ENCODE results near the gene FGD4. TPM values are rescaled to one million over a fixed set of nuclear protein-coding genes. Genes with fewer than 3 reads are reported as not detected.

FGD4 gene
- total and polyA plus RNA-seq, 2 experiments from 2014 or later, result 1.1 to 3.4 TPM

- Histone ChIP-seq H2AFZ (no peak overlapping the region), H3F3A (ENCODE audit: insufficient read depth) (peaks cover 22% of the 10 kb centered on the region), H3K4me1 (ENCODE audit: insufficient read depth) (peaks cover 37% of the 10 kb centered on the region), H4K20me1 (ENCODE audit: insufficient read depth) (no peaks in the 10 kb centered on the region), H3K9ac (no peak overlapping the region), H3K36me3 (ENCODE audit: low read depth) (no peaks in the 10 kb centered on the region), H3K79me2 (ENCODE audit: insufficient read depth) (0 out of 2 replicates have a peak, but pooled peaks cover 10% of the 10 kb centered on the region), H3K9me2 (ENCODE audit: insufficient read depth) (no peaks in the 10 kb centered on the region), H3K27ac (no peak overlapping the region), H3K4me2 (ENCODE audit: unreplicated experiment) (no peak overlapping the region), H3K27me3 (replicated peaks; ENCODE audit: insufficient read depth) (no peaks in the 10 kb centered on the region), H3K4me3 (no peak overlapping the region), H3K9me3 (ENCODE audit: low read depth) (no peaks in the 10 kb centered on the region)
- 52 to 62% methylated on average over 2 of the region's 2 CpGs for WGBS, 2 experiments (ENCODE audit: low coverage in 1 of 2, low lambda C conversion rate in 2 of 2, missing lambda C conversion rate in 2 of 2)
- in situ Hi-C loops (cut with MboI), result no loop called here
- TF ChIP-seq EZH2 (IDR thresholded peaks at IDR 0.05; ENCODE audit: insufficient read depth, poor library complexity, severe bottlenecking) (no peak), EZH2phosphoT487 (IDR thresholded peaks at IDR 0.05; ENCODE audit: insufficient read depth, low read depth) (no peak)
- DNase-seq, result no peak
Observed at GRCh38 chr12:32546272-32546671, 146.9 kb downstream of the FGD4 start.

- no peaks in the 10 kb centered on the region for H3K9me2 ChIP-seq (ENCODE audit: insufficient read depth)
- TF ChIP-seq EZH2 (IDR thresholded peaks at IDR 0.05; ENCODE audit: insufficient read depth, poor library complexity, severe bottlenecking), result no peak
- TF ChIP-seq EZH2phosphoT487 (IDR thresholded peaks at IDR 0.05; ENCODE audit: insufficient read depth, low read depth), result no peak
- H3K36me3 ChIP-seq (ENCODE audit: low read depth), result no peaks in the 10 kb centered on the region
- H3K79me2 ChIP-seq (ENCODE audit: insufficient read depth), result 0 out of 2 replicates have a peak, but pooled peaks cover 10% of the 10 kb centered on the region
- in situ Hi-C loops (cut with MboI), result no loop called here
- H4K20me1 ChIP-seq (ENCODE audit: insufficient read depth), result no peaks in the 10 kb centered on the region
- H3K9ac ChIP-seq, result peak overlapping the region; percentile 25; the same call in 1 of the 2 replicates
- no peaks in the 10 kb centered on the region for H3K9me3 ChIP-seq (ENCODE audit: low read depth)
- peaks cover 22% of the 10 kb centered on the region for H3F3A ChIP-seq (ENCODE audit: insufficient read depth)
- peak; percentile 71 for DNase-seq
- H2AFZ ChIP-seq, result 0 out of 2 replicates have a peak overlapping the region, but pooled peaks have one; percentile 66
- H3K4me1 ChIP-seq (ENCODE audit: insufficient read depth), result peaks cover 24% of the 10 kb centered on the region
- H3K4me2 ChIP-seq (ENCODE audit: unreplicated experiment), result peak overlapping the region; percentile 37
- H3K4me3 ChIP-seq, result no peak overlapping the region
- H3K27me3 ChIP-seq (replicated peaks; ENCODE audit: insufficient read depth), result no peaks in the 10 kb centered on the region
- H3K27ac ChIP-seq, result peak overlapping the region; percentile 2
- 11 to 12% methylated on average over 6 of the region's 6 CpGs for WGBS, 2 experiments (ENCODE audit: low coverage in 1 of 2, low lambda C conversion rate in 2 of 2, missing lambda C conversion rate in 2 of 2)
Observed at GRCh38 chr12:32548691-32549281, 149.4 kb downstream of the FGD4 start.

- 17 to 22% methylated on average over 8 of the region's 8 CpGs for WGBS, 2 experiments (ENCODE audit: low coverage in 1 of 2, low lambda C conversion rate in 2 of 2, missing lambda C conversion rate in 2 of 2)
- no peaks in the 10 kb centered on the region for H3K9me2 ChIP-seq (ENCODE audit: insufficient read depth)
- TF ChIP-seq EZH2 (IDR thresholded peaks at IDR 0.05; ENCODE audit: insufficient read depth, poor library complexity, severe bottlenecking) (no peak), EZH2phosphoT487 (IDR thresholded peaks at IDR 0.05; ENCODE audit: insufficient read depth, low read depth) (no peak)
Observed at GRCh38 chr12:32549675-32550079, 150.3 kb downstream of the FGD4 start.

GRCh38 chr12:32551058-32551457 is 151.7 kb downstream of the FGD4 start:
- 0 out of 2 replicates have a peak, but pooled peaks cover 6% of the 10 kb centered on the region for H3K79me2 ChIP-seq (ENCODE audit: insufficient read depth)

More at GRCh38 chr12:32549675-32550079, 150.3 kb downstream of the FGD4 start:
- Histone ChIP-seq H3K27ac (peak overlapping the region; percentile 2), H3K9me3 (ENCODE audit: low read depth) (no peaks in the 10 kb centered on the region), H3K9ac (peak overlapping the region; percentile 25; the same call in 1 of the 2 replicates), H2AFZ (peak overlapping the region; percentile 66), H3K27me3 (replicated peaks; ENCODE audit: insufficient read depth) (no peaks in the 10 kb centered on the region), H3K4me3 (peak overlapping the region; percentile 8; the same call in 1 of the 2 replicates), H3F3A (ENCODE audit: insufficient read depth) (peaks cover 22% of the 10 kb centered on the region), H3K36me3 (ENCODE audit: low read depth) (no peaks in the 10 kb centered on the region), H3K4me1 (ENCODE audit: insufficient read depth) (peaks cover 24% of the 10 kb centered on the region), H3K4me2 (ENCODE audit: unreplicated experiment) (peak overlapping the region; percentile 62), H4K20me1 (ENCODE audit: insufficient read depth) (no peaks in the 10 kb centered on the region), H3K79me2 (ENCODE audit: insufficient read depth) (0 out of 2 replicates have a peak, but pooled peaks cover 10% of the 10 kb centered on the region)
- DNase-seq, result peak; percentile 64
- in situ Hi-C loops (cut with MboI), result no loop called here

More at GRCh38 chr12:32551058-32551457, 151.7 kb downstream of the FGD4 start:
- no peaks in the 10 kb centered on the region for H4K20me1 ChIP-seq (ENCODE audit: insufficient read depth)
- H2AFZ ChIP-seq, result no peak overlapping the region
- peaks cover 24% of the 10 kb centered on the region for H3K4me1 ChIP-seq (ENCODE audit: insufficient read depth)
- H3K4me2 ChIP-seq (ENCODE audit: unreplicated experiment), result no peak overlapping the region
- 98 to 100% methylated on average over 2 of the region's 2 CpGs for WGBS, 2 experiments (ENCODE audit: low coverage in 1 of 2, low lambda C conversion rate in 2 of 2, missing lambda C conversion rate in 2 of 2)
- H3K27ac ChIP-seq, result no peak overlapping the region
- no peaks in the 10 kb centered on the region for H3K27me3 ChIP-seq (replicated peaks; ENCODE audit: insufficient read depth)
- in situ Hi-C loops (cut with MboI), result no loop called here
- H3K9me2 ChIP-seq (ENCODE audit: insufficient read depth), result no peaks in the 10 kb centered on the region
- TF ChIP-seq EZH2 (IDR thresholded peaks at IDR 0.05; ENCODE audit: insufficient read depth, poor library complexity, severe bottlenecking) (no peak), EZH2phosphoT487 (IDR thresholded peaks at IDR 0.05; ENCODE audit: insufficient read depth, low read depth) (no peak)
- H3F3A ChIP-seq (ENCODE audit: insufficient read depth), result peaks cover 22% of the 10 kb centered on the region
- H3K4me3 ChIP-seq, result no peak overlapping the region
- H3K36me3 ChIP-seq (ENCODE audit: low read depth), result no peaks in the 10 kb centered on the region
- H3K9ac ChIP-seq, result no peak overlapping the region
- no peaks in the 10 kb centered on the region for H3K9me3 ChIP-seq (ENCODE audit: low read depth)
- no peak for DNase-seq

Measured in GM23248 (cell line).